Measurements from ENCODE around the gene MRPS6.

MRPS6 gene

GRCh38 chr21:34191876-34192275 lies 118.5 kb downstream of the MRPS6 start:
- Histone ChIP-seq H3K27ac (ENCODE audit: low read depth, low read length) (no peak overlapping the region), H3K27me3 (ENCODE audit: insufficient read depth, low read length) (no peaks in the 10 kb centered on the region), H3K4me3 (ENCODE audit: low read depth, low read length) (no peak overlapping the region), H2AFZ (ENCODE audit: low read length, unreplicated experiment) (no peak overlapping the region), H3K36me3 (ENCODE audit: insufficient read depth, low read length) (no peaks in the 10 kb centered on the region), H3K4me1 (ENCODE audit: control insufficient read depth, insufficient read depth, low read length, unreplicated experiment) (no peaks in the 10 kb centered on the region), H3K79me2 (ENCODE audit: control insufficient read depth, insufficient read depth, low read length, unreplicated experiment) (no peaks in the 10 kb centered on the region)

Measured in ACC112 (cell line).